SK-N-SH (cell line): Measurements from ENCODE around the gene RIMS4.

Experiments
- EZH2phosphoT487 ChIP-seq: fragments of 200-600 bp; sonication (generic); IDR thresholded peaks from 2 replicates; pipeline ENCODE4 v1.6.1; 2017; ENCODE audit warnings: low read depth, mixed run types, mild to moderate bottlenecking, antibody characterized with exemption, moderate library complexity, borderline replicate concordance
- FOXM1 ChIP-seq: IDR thresholded peaks from 2 replicates; pipeline ENCODE4 v1.4.0; 2012; ENCODE audit warnings: low read depth, mild to moderate bottlenecking
- GATA2 ChIP-seq: sonication (generic); formaldehyde crosslinking; IDR thresholded peaks from 2 replicates; pipeline ENCODE4 v1.5.0; 2020; ENCODE audit warnings: mild to moderate bottlenecking, missing genetic modification reagents
- POLR2AphosphoS5 ChIP-seq: IDR thresholded peaks from 2 replicates; pipeline ENCODE4 v1.6.1; 2012; ENCODE audit warnings: low read depth, low read length
- RAD21 ChIP-seq: IDR thresholded peaks from 2 replicates; pipeline ENCODE4 v1.6.1; 2012; ENCODE audit warnings: mild to moderate bottlenecking, low read length
- RFX5 ChIP-seq: IDR thresholded peaks from 2 replicates; pipeline ENCODE4 v1.6.1; 2012; ENCODE audit warnings: mild to moderate bottlenecking, improper control_type of control experiment, low read length
- RXRA ChIP-seq: IDR thresholded peaks from 2 replicates; pipeline ENCODE4 v1.4.0; 2012; ENCODE audit warnings: low read depth, mild to moderate bottlenecking, borderline replicate concordance
- TCF12 ChIP-seq: IDR thresholded peaks from 2 replicates; pipeline ENCODE4 v1.4.0; 2012
- TEAD4 ChIP-seq: IDR thresholded peaks from 2 replicates; pipeline ENCODE4 v1.4.0; 2012; ENCODE audit warnings: mild to moderate bottlenecking, borderline replicate concordance; ENCODE audit not compliant: insufficient read depth
- TF ChIP-seq, protein P1 (sequence below): fragments of 200-600 bp; sonication (generic); IDR thresholded peaks from 2 replicates; pipeline ENCODE4 v1.6.1; 2017; ENCODE audit warnings: antibody characterized with exemption, mild to moderate bottlenecking, moderate library complexity
- TF ChIP-seq, protein P2 (sequence below): fragments of 150-350 bp; IDR thresholded peaks from 2 replicates; pipeline ENCODE4 v1.6.1; 2017; ENCODE audit warnings: antibody characterized with exemption, low read length, low read depth, borderline replicate concordance
- TF ChIP-seq, protein P3 (sequence below): IDR thresholded peaks from 2 replicates; pipeline ENCODE4 v1.6.1; 2012; ENCODE audit warnings: mild to moderate bottlenecking, low read depth, low read length, moderate library complexity
- TF ChIP-seq, protein P4 (sequence below): IDR thresholded peaks from 2 replicates; pipeline ENCODE4 v1.4.0; 2012; ENCODE audit warnings: low read depth

DNA sequence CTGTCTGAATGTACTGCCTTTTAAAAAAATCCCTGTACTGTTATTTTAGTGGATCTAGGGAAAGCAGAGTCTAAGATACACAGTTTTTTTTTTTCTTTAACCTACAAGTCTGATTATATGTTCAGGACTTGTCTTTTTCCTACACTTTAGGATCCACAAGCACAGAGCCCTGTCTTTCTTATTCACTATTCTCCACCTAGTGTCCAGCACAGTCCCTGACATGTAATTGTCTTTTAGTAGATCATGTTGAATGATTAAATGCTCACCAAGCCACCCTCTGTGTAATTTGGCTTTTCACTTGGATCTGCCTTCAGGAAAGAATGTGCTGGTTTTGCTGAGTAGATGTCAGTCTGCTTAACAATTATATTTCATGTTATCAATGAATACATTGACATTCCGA, 39.4 kb upstream of the RIMS4 start:
- no peak for TF ChIP-seq POLR2AphosphoS5
- TF ChIP-seq TCF12: no peak
- TF ChIP-seq FOXM1: no peak
- TF ChIP-seq, protein P1, sequence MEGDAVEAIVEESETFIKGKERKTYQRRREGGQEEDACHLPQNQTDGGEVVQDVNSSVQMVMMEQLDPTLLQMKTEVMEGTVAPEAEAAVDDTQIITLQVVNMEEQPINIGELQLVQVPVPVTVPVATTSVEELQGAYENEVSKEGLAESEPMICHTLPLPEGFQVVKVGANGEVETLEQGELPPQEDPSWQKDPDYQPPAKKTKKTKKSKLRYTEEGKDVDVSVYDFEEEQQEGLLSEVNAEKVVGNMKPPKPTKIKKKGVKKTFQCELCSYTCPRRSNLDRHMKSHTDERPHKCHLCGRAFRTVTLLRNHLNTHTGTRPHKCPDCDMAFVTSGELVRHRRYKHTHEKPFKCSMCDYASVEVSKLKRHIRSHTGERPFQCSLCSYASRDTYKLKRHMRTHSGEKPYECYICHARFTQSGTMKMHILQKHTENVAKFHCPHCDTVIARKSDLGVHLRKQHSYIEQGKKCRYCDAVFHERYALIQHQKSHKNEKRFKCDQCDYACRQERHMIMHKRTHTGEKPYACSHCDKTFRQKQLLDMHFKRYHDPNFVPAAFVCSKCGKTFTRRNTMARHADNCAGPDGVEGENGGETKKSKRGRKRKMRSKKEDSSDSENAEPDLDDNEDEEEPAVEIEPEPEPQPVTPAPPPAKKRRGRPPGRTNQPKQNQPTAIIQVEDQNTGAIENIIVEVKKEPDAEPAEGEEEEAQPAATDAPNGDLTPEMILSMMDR: no peak
- TF ChIP-seq, protein P2, sequence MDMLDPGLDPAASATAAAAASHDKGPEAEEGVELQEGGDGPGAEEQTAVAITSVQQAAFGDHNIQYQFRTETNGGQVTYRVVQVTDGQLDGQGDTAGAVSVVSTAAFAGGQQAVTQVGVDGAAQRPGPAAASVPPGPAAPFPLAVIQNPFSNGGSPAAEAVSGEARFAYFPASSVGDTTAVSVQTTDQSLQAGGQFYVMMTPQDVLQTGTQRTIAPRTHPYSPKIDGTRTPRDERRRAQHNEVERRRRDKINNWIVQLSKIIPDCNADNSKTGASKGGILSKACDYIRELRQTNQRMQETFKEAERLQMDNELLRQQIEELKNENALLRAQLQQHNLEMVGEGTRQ: no peak
- no peak for TF ChIP-seq RFX5
- TF ChIP-seq, protein P3, sequence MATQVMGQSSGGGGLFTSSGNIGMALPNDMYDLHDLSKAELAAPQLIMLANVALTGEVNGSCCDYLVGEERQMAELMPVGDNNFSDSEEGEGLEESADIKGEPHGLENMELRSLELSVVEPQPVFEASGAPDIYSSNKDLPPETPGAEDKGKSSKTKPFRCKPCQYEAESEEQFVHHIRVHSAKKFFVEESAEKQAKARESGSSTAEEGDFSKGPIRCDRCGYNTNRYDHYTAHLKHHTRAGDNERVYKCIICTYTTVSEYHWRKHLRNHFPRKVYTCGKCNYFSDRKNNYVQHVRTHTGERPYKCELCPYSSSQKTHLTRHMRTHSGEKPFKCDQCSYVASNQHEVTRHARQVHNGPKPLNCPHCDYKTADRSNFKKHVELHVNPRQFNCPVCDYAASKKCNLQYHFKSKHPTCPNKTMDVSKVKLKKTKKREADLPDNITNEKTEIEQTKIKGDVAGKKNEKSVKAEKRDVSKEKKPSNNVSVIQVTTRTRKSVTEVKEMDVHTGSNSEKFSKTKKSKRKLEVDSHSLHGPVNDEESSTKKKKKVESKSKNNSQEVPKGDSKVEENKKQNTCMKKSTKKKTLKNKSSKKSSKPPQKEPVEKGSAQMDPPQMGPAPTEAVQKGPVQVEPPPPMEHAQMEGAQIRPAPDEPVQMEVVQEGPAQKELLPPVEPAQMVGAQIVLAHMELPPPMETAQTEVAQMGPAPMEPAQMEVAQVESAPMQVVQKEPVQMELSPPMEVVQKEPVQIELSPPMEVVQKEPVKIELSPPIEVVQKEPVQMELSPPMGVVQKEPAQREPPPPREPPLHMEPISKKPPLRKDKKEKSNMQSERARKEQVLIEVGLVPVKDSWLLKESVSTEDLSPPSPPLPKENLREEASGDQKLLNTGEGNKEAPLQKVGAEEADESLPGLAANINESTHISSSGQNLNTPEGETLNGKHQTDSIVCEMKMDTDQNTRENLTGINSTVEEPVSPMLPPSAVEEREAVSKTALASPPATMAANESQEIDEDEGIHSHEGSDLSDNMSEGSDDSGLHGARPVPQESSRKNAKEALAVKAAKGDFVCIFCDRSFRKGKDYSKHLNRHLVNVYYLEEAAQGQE: no peak
- TF ChIP-seq GATA2 (CRISPR knock-in tag): no peak
- TF ChIP-seq, protein P4, sequence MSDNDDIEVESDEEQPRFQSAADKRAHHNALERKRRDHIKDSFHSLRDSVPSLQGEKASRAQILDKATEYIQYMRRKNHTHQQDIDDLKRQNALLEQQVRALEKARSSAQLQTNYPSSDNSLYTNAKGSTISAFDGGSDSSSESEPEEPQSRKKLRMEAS: no peak
- no peak for TF ChIP-seq EZH2phosphoT487
- TF ChIP-seq RAD21: peak; percentile 40
- no peak for TF ChIP-seq RXRA
- no peak for TF ChIP-seq TEAD4
